HG03066 (cell line): Measurements from ENCODE around the gene PDCD6IP.
"Not testable (repeated sequence)": the region's sequence is repeated elsewhere in the genome, so short reads cannot be mapped to it uniquely, and the experiment has no call there.

Experiments used
- ATAC-seq: cut with Tn5 transposase; IDR thresholded peaks from one replicate; pipeline ENCODE4 v1.9.1; 2021; ENCODE audit warnings: low read depth; ENCODE audit not compliant: unreplicated experiment

Gene PDCD6IP

GRCh38 chr3:33839283-33839682 lies 40.9 kb downstream of the PDCD6IP start:
- ATAC-seq, result no peak

GRCh38 chr3:33840179-33840578 lies 41.7 kb downstream of the PDCD6IP start:
- no peak for ATAC-seq

- no peak for ATAC-seq
These were observed 50.4 kb downstream of the PDCD6IP start for GRCh38 chr3:33848624-33849347.

- ATAC-seq, result not testable (repeated sequence)
These were observed 52.2 kb downstream of the PDCD6IP start for GRCh38 chr3:33850599-33850998.

GRCh38 chr3:33855407-33855806 lies 57.0 kb downstream of the PDCD6IP start:
- not testable (repeated sequence) for ATAC-seq

GRCh38 chr3:33855884-33856546 lies 57.6 kb downstream of the PDCD6IP start:
- ATAC-seq, result no peak

GRCh38 chr3:33857701-33858100 lies 59.3 kb downstream of the PDCD6IP start:
- ATAC-seq, result not testable (repeated sequence)

GRCh38 chr3:33858131-33858530 lies 59.7 kb downstream of the PDCD6IP start:
- no peak for ATAC-seq

GRCh38 chr3:33860373-33861050 lies 62.1 kb downstream of the PDCD6IP start:
- no peak for ATAC-seq

GRCh38 chr3:33865133-33865532 lies 66.7 kb downstream of the PDCD6IP start:
- ATAC-seq, result no peak

GRCh38 chr3:33868309-33868708 lies 69.9 kb downstream of the PDCD6IP start:
- no peak for ATAC-seq

- no peak for ATAC-seq
These were observed 71.5 kb downstream of the PDCD6IP start for GRCh38 chr3:33869977-33870376.

- no peak for ATAC-seq
These were observed 76.4 kb downstream of the PDCD6IP start for GRCh38 chr3:33874815-33875214.

GRCh38 chr3:33875680-33876079 lies 77.2 kb downstream of the PDCD6IP start:
- no peak for ATAC-seq

- ATAC-seq, result no peak
These were observed 78.8 kb downstream of the PDCD6IP start for GRCh38 chr3:33877187-33877586.

GRCh38 chr3:33879540-33879939 lies 81.1 kb downstream of the PDCD6IP start:
- ATAC-seq, result no peak

- ATAC-seq, result no peak
These were observed 83.0 kb downstream of the PDCD6IP start for GRCh38 chr3:33881156-33882064.

GRCh38 chr3:33882296-33882695 lies 83.9 kb downstream of the PDCD6IP start:
- no peak for ATAC-seq

GRCh38 chr3:33883538-33883950 lies 85.1 kb downstream of the PDCD6IP start:
- no peak for ATAC-seq

- no peak for ATAC-seq
These were observed 85.6 kb downstream of the PDCD6IP start for GRCh38 chr3:33883951-33884561.
